DMS114 treated with DMSO at 0.1 percent for 48 hours (cell line): ENCODE measurements around the gene CBL.
"Not testable (repeated sequence)": the region's sequence is repeated elsewhere in the genome, so short reads cannot be mapped to it uniquely, and the experiment has no call there.

Source experiments
- DNase-seq: peaks from one replicate; lab custom pipeline; 2025; ENCODE audit not compliant: unreplicated experiment; lab: John Stamatoyannopoulos, UW

The CBL gene

GRCh38 chr11:119207415-119207960, 1.3 kb downstream of the CBL start:
- DNase-seq = no peak

- no peak for DNase-seq
These were observed 3.0 kb downstream of the CBL start for GRCh38 chr11:119209186-119209585.

GRCh38 chr11:119210050-119210449, 3.9 kb downstream of the CBL start:
- no peak for DNase-seq

- no peak for DNase-seq
These were observed 12.2 kb downstream of the CBL start for GRCh38 chr11:119218141-119218878.

- no peak for DNase-seq
These were observed 16.2 kb downstream of the CBL start for GRCh38 chr11:119222308-119222707.

GRCh38 chr11:119222891-119223290, 16.8 kb downstream of the CBL start:
- DNase-seq = no peak

- no peak for DNase-seq
These were observed 17.7 kb downstream of the CBL start for GRCh38 chr11:119223856-119224255.

GRCh38 chr11:119228535-119229287, 22.6 kb downstream of the CBL start:
- not testable (repeated sequence) for DNase-seq

- no peak for DNase-seq
These were observed 23.1 kb downstream of the CBL start for GRCh38 chr11:119229288-119229672.

- no peak for DNase-seq
These were observed 23.6 kb downstream of the CBL start for GRCh38 chr11:119229741-119230140.

GRCh38 chr11:119236490-119236889, 30.4 kb downstream of the CBL start:
- DNase-seq = no peak

GRCh38 chr11:119236891-119237290, 30.8 kb downstream of the CBL start:
- DNase-seq = no peak

- DNase-seq = no peak
These were observed 31.4 kb downstream of the CBL start for GRCh38 chr11:119237515-119237914.

- no peak for DNase-seq
These were observed 42.9 kb downstream of the CBL start for GRCh38 chr11:119248750-119249670.

GRCh38 chr11:119249671-119250010, 43.5 kb downstream of the CBL start:
- DNase-seq = no peak

- no peak for DNase-seq
These were observed 45.0 kb downstream of the CBL start for GRCh38 chr11:119251114-119251513.

- DNase-seq = no peak
These were observed 48.1 kb downstream of the CBL start for GRCh38 chr11:119254239-119254638.

GRCh38 chr11:119258180-119258579, 52.0 kb downstream of the CBL start:
- DNase-seq = no peak

- no peak for DNase-seq
These were observed 52.8 kb downstream of the CBL start for GRCh38 chr11:119258983-119259382.

- no peak for DNase-seq
These were observed 56.7 kb downstream of the CBL start for GRCh38 chr11:119262668-119263351.
